Esophagus squamous epithelium (tissue), 5 donors: ENCODE measurements around the gene HOXC9. TPM values are rescaled to one million over a fixed set of nuclear protein-coding genes. Genes with fewer than 3 reads are reported as not detected.
A peak's percentile ranks its signal among the peaks of the same experiment; 100 is the strongest.

ENCODE experiments used
- DNase-seq: peaks from one replicate; lab custom pipeline; 2025; lab: John Stamatoyannopoulos, UW
- H3K27ac ChIP-seq, 4 donors: fragments of 200-600 bp; sonication (generic); one replicate each; pipeline ENCODE4 v1.5.1; 2016 to 2019; ENCODE audit warnings: mild to moderate bottlenecking in 1 of 4
- H3K27me3 ChIP-seq, 4 donors: fragments of 200-600 bp; sonication (generic); 1 replicate in 3 of 4; 2 replicates in 1 of 4; pipeline versions ENCODE4 v1.5.1 to v1.6.0; 2017 to 2021; ENCODE audit warnings: antibody characterized with exemption in 1 of 4
- H3K36me3 ChIP-seq, 3 donors: fragments of 200-600 bp; sonication (generic); one replicate each; pipeline ENCODE4 v1.5.1; 2016 to 2019
- H3K4me1 ChIP-seq, 3 donors: fragments of 200-600 bp; sonication (generic); one replicate each; pipeline ENCODE4 v1.5.1; 2017 to 2019
- H3K4me3 ChIP-seq, 4 donors: fragments of 200-600 bp; sonication (generic); 1 replicate in 3 of 4; 2 replicates in 1 of 4; pipeline ENCODE4 v1.5.1; 2016 to 2019; ENCODE audit warnings: mild to moderate bottlenecking in 2 of 4, moderate library complexity in 1 of 4
- H3K9me3 ChIP-seq, 3 donors: fragments of 200-600 bp; sonication (generic); one replicate each; pipeline ENCODE4 v1.5.1; 2016 to 2019
- POLR2A ChIP-seq, 4 donors: fragments of 450-650 bp; IDR thresholded peaks; one replicate each; pipeline ENCODE4 v1.6.1; 2017; ENCODE audit warnings: antibody characterized with exemption in 4 of 4, mild to moderate bottlenecking in 4 of 4, moderate library complexity in 3 of 4
- WGBS, 2 donors: methylation state at CpG; one replicate each; pipeline ENCODE4 v1.1.5; 2018; 5-methylcytosine and 5-hydroxymethylcytosine counted together
- intact Hi-C: fragments of 100-400 bp; cut with DNase I; formaldehyde crosslinking; loops from one replicate; pipeline ENCODE4 v1.15.0; 2022
- total RNA-seq, 4 donors: library from RNA; depleted of rRNA; stranded (reverse); fragments of >200 nt; gene quantifications; one replicate each; pipeline ENCODE4 v1.1.0, GENCODE V29; 2016
- TF ChIP-seq, protein P1 (sequence below), 6 experiments: fragments of 450-650 bp in 4 of 6; fragments of 200-600 bp in 2 of 6; sonication (generic) in 2 of 6; IDR thresholded peaks; one replicate each; pipeline ENCODE4 v1.5.1; 2016 to 2019; ENCODE audit warnings: antibody characterized with exemption in 6 of 6, mild to moderate bottlenecking in 4 of 6, moderate library complexity in 4 of 6
- donor health status: DM: yes; HTN: yes; CAD: no.

HOXC9 gene
- total RNA-seq, 4 donors from 2014 or later, result 1.5 TPM; not detected in 3

DNA sequence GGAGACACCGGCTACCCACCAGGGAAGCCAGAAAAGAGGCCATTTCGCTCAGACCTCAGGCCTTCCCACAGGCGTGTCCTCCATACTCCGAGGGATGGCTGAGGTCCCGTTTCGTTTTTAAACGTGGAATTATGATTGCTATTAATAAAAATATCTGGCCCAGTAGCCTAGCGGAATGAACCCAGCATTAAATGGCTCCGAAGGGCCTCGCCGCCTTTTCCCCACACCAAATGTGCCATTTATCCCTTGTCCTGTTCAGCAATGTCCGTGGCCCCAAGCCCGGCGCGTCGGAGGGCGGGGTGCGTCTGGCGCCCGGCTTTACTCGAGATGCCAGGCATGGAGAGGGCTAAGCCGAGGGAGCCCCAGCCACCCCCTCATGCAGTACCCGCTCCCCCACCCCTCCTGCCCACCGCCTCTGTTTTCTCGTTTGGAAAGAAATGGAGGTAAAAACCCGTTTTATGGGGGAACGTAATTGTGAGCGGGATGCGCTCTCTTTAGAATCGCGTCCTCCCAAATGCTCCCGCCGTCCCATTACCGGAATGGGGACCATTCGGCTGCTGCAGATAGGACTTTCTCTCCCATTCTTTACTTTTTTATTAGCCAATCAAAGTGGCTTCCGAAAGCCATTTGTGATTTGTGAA, 14.5 kb downstream of the HOXC9 start:
- intact Hi-C loops, result no loop called here
- DNase-seq, result no peak
- no peaks in the 10 kb centered on the region for H3K9me3 ChIP-seq
- no peaks in the 10 kb centered on the region for H3K36me3 ChIP-seq
- peaks cover 5 to 50% (median 14%) of the 10 kb centered on the region in 3 donors for H3K4me1 ChIP-seq
- H3K27ac ChIP-seq, result no peak overlapping the region
- WGBS, 2 donors, result 35 to 38% methylated on average over 17 to 36 of the region's 36 CpGs
- TF ChIP-seq, protein P1, sequence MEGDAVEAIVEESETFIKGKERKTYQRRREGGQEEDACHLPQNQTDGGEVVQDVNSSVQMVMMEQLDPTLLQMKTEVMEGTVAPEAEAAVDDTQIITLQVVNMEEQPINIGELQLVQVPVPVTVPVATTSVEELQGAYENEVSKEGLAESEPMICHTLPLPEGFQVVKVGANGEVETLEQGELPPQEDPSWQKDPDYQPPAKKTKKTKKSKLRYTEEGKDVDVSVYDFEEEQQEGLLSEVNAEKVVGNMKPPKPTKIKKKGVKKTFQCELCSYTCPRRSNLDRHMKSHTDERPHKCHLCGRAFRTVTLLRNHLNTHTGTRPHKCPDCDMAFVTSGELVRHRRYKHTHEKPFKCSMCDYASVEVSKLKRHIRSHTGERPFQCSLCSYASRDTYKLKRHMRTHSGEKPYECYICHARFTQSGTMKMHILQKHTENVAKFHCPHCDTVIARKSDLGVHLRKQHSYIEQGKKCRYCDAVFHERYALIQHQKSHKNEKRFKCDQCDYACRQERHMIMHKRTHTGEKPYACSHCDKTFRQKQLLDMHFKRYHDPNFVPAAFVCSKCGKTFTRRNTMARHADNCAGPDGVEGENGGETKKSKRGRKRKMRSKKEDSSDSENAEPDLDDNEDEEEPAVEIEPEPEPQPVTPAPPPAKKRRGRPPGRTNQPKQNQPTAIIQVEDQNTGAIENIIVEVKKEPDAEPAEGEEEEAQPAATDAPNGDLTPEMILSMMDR (IDR thresholded peaks at IDR 0.05), result no peak
- no peak for TF ChIP-seq POLR2A (IDR thresholded peaks at IDR 0.05)
- H3K27me3 ChIP-seq, result peaks cover 15 to 100% (median 47%) of the 10 kb centered on the region in 4 donors
- H3K4me3 ChIP-seq, result peak overlapping the region in 1 of 4 donors; percentile 23

DNA sequence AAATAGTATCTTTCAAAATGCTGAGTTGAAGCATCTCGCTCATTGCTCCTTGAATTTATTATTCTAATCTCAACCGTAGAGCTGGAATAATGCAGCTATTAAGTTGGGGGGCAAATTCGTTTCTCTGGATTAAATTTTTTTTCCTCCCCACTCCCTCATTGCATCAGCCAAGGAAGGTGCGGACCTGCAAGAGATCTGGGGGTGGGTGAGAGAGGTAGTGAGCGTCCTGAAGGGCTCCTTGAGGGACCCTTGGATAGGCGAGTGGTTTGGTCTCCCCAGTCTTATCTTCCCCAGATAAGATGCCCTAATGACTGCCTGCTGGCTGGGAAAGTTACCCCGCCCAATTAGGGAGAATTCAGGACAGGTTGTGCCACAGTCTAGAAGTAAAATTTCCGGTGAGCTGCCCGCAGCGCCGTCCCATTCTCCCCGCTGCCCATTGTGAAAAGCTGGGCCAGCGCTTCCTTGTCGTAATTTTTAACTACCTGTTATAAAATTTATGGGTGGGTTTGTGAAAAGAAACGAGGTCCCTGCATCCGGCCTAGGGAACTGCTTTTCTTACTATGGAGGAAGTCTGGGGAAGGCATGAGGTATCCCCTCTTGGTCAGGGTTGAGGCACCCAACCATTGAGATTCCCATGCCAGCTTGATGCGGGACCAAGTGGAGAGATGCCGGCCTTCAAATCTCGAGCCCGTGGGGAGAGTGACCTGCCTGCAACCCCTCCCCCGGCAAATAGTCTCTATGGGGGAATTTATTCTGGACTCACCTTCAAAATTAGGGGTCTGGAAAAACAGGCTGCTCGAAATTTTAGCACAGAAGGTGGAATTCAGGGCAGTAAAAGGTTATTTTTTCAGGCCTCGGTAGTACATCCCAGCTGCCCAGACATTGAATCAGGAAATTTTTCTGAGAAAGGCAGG, 15.3 kb downstream of the HOXC9 start:
- no peaks in the 10 kb centered on the region for H3K9me3 ChIP-seq
- DNase-seq, result no peak
- peaks cover 3 to 53% (median 11%) of the 10 kb centered on the region in 3 donors for H3K4me1 ChIP-seq
- no peak for TF ChIP-seq POLR2A (IDR thresholded peaks at IDR 0.05)
- TF ChIP-seq, protein P1 (IDR thresholded peaks at IDR 0.05), result no peak
- H3K4me3 ChIP-seq, result no peak overlapping the region
- no peak overlapping the region for H3K27ac ChIP-seq
- peaks cover 15 to 100% (median 40%) of the 10 kb centered on the region in 4 donors for H3K27me3 ChIP-seq
- 37 to 51% methylated on average over 17 of the region's 23 CpGs for WGBS, 2 donors
- no peaks in the 10 kb centered on the region for H3K36me3 ChIP-seq
- intact Hi-C loops, result no loop called here

DNA sequence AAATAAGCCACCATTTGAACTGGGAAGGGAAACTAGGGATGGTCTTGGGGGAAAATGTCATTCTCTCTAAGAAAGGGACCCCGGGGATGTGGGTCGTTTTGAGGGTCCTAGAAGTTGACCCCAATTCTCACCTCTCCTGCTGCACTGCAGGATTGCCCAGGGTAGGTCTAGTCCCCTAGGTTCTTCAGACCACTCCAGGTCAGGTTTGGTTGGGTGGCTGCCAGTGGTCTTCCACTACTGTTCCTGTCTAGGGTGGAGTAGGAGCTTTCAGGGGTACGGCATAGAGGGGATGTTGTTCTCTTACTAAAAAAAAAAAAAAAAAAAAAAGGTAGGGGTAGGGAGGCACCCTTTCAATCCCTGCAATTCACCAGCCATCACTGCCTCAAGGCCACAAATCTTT, 16.1 kb downstream of the HOXC9 start:
- Histone ChIP-seq H3K4me1 (peaks cover 3 to 51% (median 11%) of the 10 kb centered on the region in 3 donors), H3K4me3 (no peak overlapping the region), H3K9me3 (no peaks in the 10 kb centered on the region), H3K27me3 (peaks cover 15 to 100% (median 36%) of the 10 kb centered on the region in 4 donors), H3K36me3 (no peaks in the 10 kb centered on the region), H3K27ac (no peak overlapping the region)
- no peak for DNase-seq
- intact Hi-C loops, result no loop called here
- TF ChIP-seq POLR2A (IDR thresholded peaks at IDR 0.05), result no peak
- TF ChIP-seq, protein P1 (IDR thresholded peaks at IDR 0.05), result no peak
- 27 to 42% methylated on average over 3 of the region's 3 CpGs for WGBS, 2 donors

DNA sequence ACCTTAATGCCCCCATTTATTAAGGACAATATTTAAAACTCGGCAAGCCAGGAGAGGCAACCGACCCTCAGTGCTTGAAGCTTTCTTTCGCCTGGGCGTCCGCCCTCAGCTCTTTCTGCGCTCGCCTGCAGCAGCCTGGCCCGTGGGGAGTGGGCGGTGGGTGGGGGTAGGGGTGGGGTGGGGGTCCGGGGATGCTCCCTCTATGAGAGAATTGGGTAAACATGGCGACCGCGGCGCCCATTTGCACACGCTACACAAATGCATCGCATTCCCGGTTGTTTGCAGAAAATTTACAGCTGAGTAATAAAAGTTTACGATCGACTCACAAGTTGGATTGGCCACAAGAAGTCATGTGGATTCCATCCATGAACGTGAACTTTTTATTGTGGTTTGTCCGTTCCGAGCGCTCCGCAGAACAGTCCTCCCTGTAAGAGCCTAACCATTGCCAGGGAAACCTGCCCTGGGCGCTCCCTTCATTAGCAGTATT, 16.6 kb downstream of the HOXC9 start:
- Histone ChIP-seq H3K36me3 (no peaks in the 10 kb centered on the region), H3K4me1 (peaks cover 3 to 51% (median 11%) of the 10 kb centered on the region in 3 donors), H3K4me3 (peak overlapping the region; percentile 42 to 64 (median 50)), H3K27ac (no peak overlapping the region), H3K27me3 (peaks cover 15 to 100% (median 35%) of the 10 kb centered on the region in 4 donors), H3K9me3 (no peaks in the 10 kb centered on the region)
- no peak for DNase-seq
- WGBS, 2 donors, result 3 to 6% methylated on average over 10 to 16 of the region's 25 CpGs
- TF ChIP-seq, protein P1 (IDR thresholded peaks at IDR 0.05), result no peak
- no peak for TF ChIP-seq POLR2A (IDR thresholded peaks at IDR 0.05)
- intact Hi-C loops, result no loop called here
